ENCODE data around the gene MAPK1.
"Not testable (repeated sequence)": the region's sequence is repeated elsewhere in the genome, so short reads cannot be mapped to it uniquely, and the experiment has no call there.

Gene MAPK1

GRCh38 chr22:21826204-21826603 is 41.2 kb downstream of the MAPK1 start:
- Histone ChIP-seq H3K4me1 (ENCODE audit: control insufficient read depth, low read depth, low read length) (peaks cover 5% of the 10 kb centered on the region), H3K27me3 (ENCODE audit: control insufficient read depth, insufficient read depth, low read length) (no peaks in the 10 kb centered on the region), H3K36me3 (ENCODE audit: control insufficient read depth, low read depth, low read length) (no peaks in the 10 kb centered on the region), H3K27ac (ENCODE audit: low read length) (no peak overlapping the region), H3K9ac (ENCODE audit: low read length) (no peak overlapping the region), H3K4me3 (ENCODE audit: low read length) (no peak overlapping the region), H3K9me3 (ENCODE audit: control insufficient read depth, low read depth, low read length) (no peaks in the 10 kb centered on the region)

- not testable (repeated sequence) for H3K9ac ChIP-seq (ENCODE audit: low read length); H3K4me3 ChIP-seq (ENCODE audit: low read length); H3K27ac ChIP-seq (ENCODE audit: low read length); H3K9me3 ChIP-seq (ENCODE audit: control insufficient read depth, low read depth, low read length); H3K27me3 ChIP-seq (ENCODE audit: control insufficient read depth, insufficient read depth, low read length); H3K36me3 ChIP-seq (ENCODE audit: control insufficient read depth, low read depth, low read length); H3K4me1 ChIP-seq (ENCODE audit: control insufficient read depth, low read depth, low read length)
Measured at GRCh38 chr22:21824962-21825361, 42.5 kb downstream of the MAPK1 start.

- no peaks in the 10 kb centered on the region for H3K27me3 ChIP-seq (ENCODE audit: control insufficient read depth, insufficient read depth, low read length)
- no peak overlapping the region for H3K9ac ChIP-seq (ENCODE audit: low read length)
- no peaks in the 10 kb centered on the region for H3K36me3 ChIP-seq (ENCODE audit: control insufficient read depth, low read depth, low read length)
- H3K4me3 ChIP-seq (ENCODE audit: low read length): no peak overlapping the region
- no peak overlapping the region for H3K27ac ChIP-seq (ENCODE audit: low read length)
- peaks cover 6% of the 10 kb centered on the region for H3K4me1 ChIP-seq (ENCODE audit: control insufficient read depth, low read depth, low read length)
- no peaks in the 10 kb centered on the region for H3K9me3 ChIP-seq (ENCODE audit: control insufficient read depth, low read depth, low read length)
Measured at GRCh38 chr22:21824445-21824912, 43.0 kb downstream of the MAPK1 start.

- Histone ChIP-seq H3K4me1 (ENCODE audit: control insufficient read depth, low read depth, low read length) (peaks cover 12% of the 10 kb centered on the region), H3K9ac (ENCODE audit: low read length) (no peak overlapping the region), H3K4me3 (ENCODE audit: low read length) (no peak overlapping the region), H3K36me3 (ENCODE audit: control insufficient read depth, low read depth, low read length) (no peaks in the 10 kb centered on the region), H3K9me3 (ENCODE audit: control insufficient read depth, low read depth, low read length) (no peaks in the 10 kb centered on the region), H3K27ac (ENCODE audit: low read length) (no peak overlapping the region), H3K27me3 (ENCODE audit: control insufficient read depth, insufficient read depth, low read length) (no peaks in the 10 kb centered on the region)
Measured at GRCh38 chr22:21823740-21824444, 43.6 kb downstream of the MAPK1 start.

GRCh38 chr22:21819183-21819770 is 48.2 kb downstream of the MAPK1 start:
- no peaks in the 10 kb centered on the region for H3K27me3 ChIP-seq (ENCODE audit: control insufficient read depth, insufficient read depth, low read length)
- no peak overlapping the region for H3K4me3 ChIP-seq (ENCODE audit: low read length)
- H3K9ac ChIP-seq (ENCODE audit: low read length): no peak overlapping the region
- no peak overlapping the region for H3K27ac ChIP-seq (ENCODE audit: low read length)
- peaks cover 19% of the 10 kb centered on the region for H3K4me1 ChIP-seq (ENCODE audit: control insufficient read depth, low read depth, low read length)
- no peaks in the 10 kb centered on the region for H3K9me3 ChIP-seq (ENCODE audit: control insufficient read depth, low read depth, low read length)
- H3K36me3 ChIP-seq (ENCODE audit: control insufficient read depth, low read depth, low read length): no peaks in the 10 kb centered on the region

GRCh38 chr22:21818487-21819182 is 48.8 kb downstream of the MAPK1 start:
- peaks cover 19% of the 10 kb centered on the region for H3K4me1 ChIP-seq (ENCODE audit: control insufficient read depth, low read depth, low read length)
- no peak overlapping the region for H3K9ac ChIP-seq (ENCODE audit: low read length)
- H3K9me3 ChIP-seq (ENCODE audit: control insufficient read depth, low read depth, low read length): no peaks in the 10 kb centered on the region
- H3K36me3 ChIP-seq (ENCODE audit: control insufficient read depth, low read depth, low read length): no peaks in the 10 kb centered on the region
- H3K27me3 ChIP-seq (ENCODE audit: control insufficient read depth, insufficient read depth, low read length): no peaks in the 10 kb centered on the region
- no peak overlapping the region for H3K4me3 ChIP-seq (ENCODE audit: low read length)
- H3K27ac ChIP-seq (ENCODE audit: low read length): no peak overlapping the region

- H3K27ac ChIP-seq (ENCODE audit: low read length); H3K27me3 ChIP-seq (ENCODE audit: control insufficient read depth, insufficient read depth, low read length); H3K9ac ChIP-seq (ENCODE audit: low read length); H3K4me3 ChIP-seq (ENCODE audit: low read length); H3K36me3 ChIP-seq (ENCODE audit: control insufficient read depth, low read depth, low read length); H3K9me3 ChIP-seq (ENCODE audit: control insufficient read depth, low read depth, low read length): not testable (repeated sequence)
- peaks cover 19% of the 10 kb centered on the region for H3K4me1 ChIP-seq (ENCODE audit: control insufficient read depth, low read depth, low read length)
Measured at GRCh38 chr22:21817497-21817853, 50.0 kb downstream of the MAPK1 start.

- Histone ChIP-seq H3K4me3 (ENCODE audit: low read length) (no peak overlapping the region), H3K9ac (ENCODE audit: low read length) (no peak overlapping the region), H3K36me3 (ENCODE audit: control insufficient read depth, low read depth, low read length) (no peaks in the 10 kb centered on the region), H3K4me1 (ENCODE audit: control insufficient read depth, low read depth, low read length) (peaks cover 19% of the 10 kb centered on the region), H3K9me3 (ENCODE audit: control insufficient read depth, low read depth, low read length) (no peaks in the 10 kb centered on the region), H3K27ac (ENCODE audit: low read length) (no peak overlapping the region), H3K27me3 (ENCODE audit: control insufficient read depth, insufficient read depth, low read length) (no peaks in the 10 kb centered on the region)
Measured at GRCh38 chr22:21816787-21817496, 50.5 kb downstream of the MAPK1 start.

GRCh38 chr22:21816472-21816786 is 51.0 kb downstream of the MAPK1 start:
- Histone ChIP-seq H3K9ac (ENCODE audit: low read length) (no peak overlapping the region), H3K9me3 (ENCODE audit: control insufficient read depth, low read depth, low read length) (no peaks in the 10 kb centered on the region), H3K27ac (ENCODE audit: low read length) (no peak overlapping the region), H3K36me3 (ENCODE audit: control insufficient read depth, low read depth, low read length) (no peaks in the 10 kb centered on the region), H3K4me1 (ENCODE audit: control insufficient read depth, low read depth, low read length) (peaks cover 19% of the 10 kb centered on the region), H3K27me3 (ENCODE audit: control insufficient read depth, insufficient read depth, low read length) (no peaks in the 10 kb centered on the region), H3K4me3 (ENCODE audit: low read length) (no peak overlapping the region)

- Histone ChIP-seq H3K27ac (ENCODE audit: low read length) (no peak overlapping the region), H3K9ac (ENCODE audit: low read length) (no peak overlapping the region), H3K36me3 (ENCODE audit: control insufficient read depth, low read depth, low read length) (no peaks in the 10 kb centered on the region), H3K4me1 (ENCODE audit: control insufficient read depth, low read depth, low read length) (peaks cover 19% of the 10 kb centered on the region), H3K9me3 (ENCODE audit: control insufficient read depth, low read depth, low read length) (no peaks in the 10 kb centered on the region), H3K4me3 (ENCODE audit: low read length) (no peak overlapping the region), H3K27me3 (ENCODE audit: control insufficient read depth, insufficient read depth, low read length) (no peaks in the 10 kb centered on the region)
Measured at GRCh38 chr22:21815958-21816357, 51.5 kb downstream of the MAPK1 start.

GRCh38 chr22:21815357-21815756 is 52.1 kb downstream of the MAPK1 start:
- H3K27me3 ChIP-seq (ENCODE audit: control insufficient read depth, insufficient read depth, low read length): no peaks in the 10 kb centered on the region
- no peaks in the 10 kb centered on the region for H3K9me3 ChIP-seq (ENCODE audit: control insufficient read depth, low read depth, low read length)
- H3K36me3 ChIP-seq (ENCODE audit: control insufficient read depth, low read depth, low read length): no peaks in the 10 kb centered on the region
- H3K27ac ChIP-seq (ENCODE audit: low read length): no peak overlapping the region
- H3K9ac ChIP-seq (ENCODE audit: low read length): no peak overlapping the region
- peaks cover 19% of the 10 kb centered on the region for H3K4me1 ChIP-seq (ENCODE audit: control insufficient read depth, low read depth, low read length)
- no peak overlapping the region for H3K4me3 ChIP-seq (ENCODE audit: low read length)
